GM23338 (cell line): ENCODE data around the gene TANGO2. TPM values are rescaled to one million over a fixed set of nuclear protein-coding genes. Genes with fewer than 3 reads are reported as not detected.

ENCODE experiments used
- ATAC-seq: fragments of 200-7000 bp; cut with Tn5 transposase; 3 replicates; pipeline ENCODE4 v1.9.1; 2020
- DNase-seq: peaks from one replicate; pipeline ENCODE4 v3.0.0-alpha.2; 2015; ENCODE audit warnings: low spot score
- H2AFZ ChIP-seq: fragments of 200-600 bp; sonication (generic); 2 replicates; pipeline ENCODE4 v1.8.0; 2016; ENCODE audit warnings: antibody characterized with exemption, mild to moderate bottlenecking, moderate library complexity
- H3F3A ChIP-seq: fragments of 200-600 bp; sonication (generic); replicated peaks from 2 replicates; pipeline ENCODE4 v1.8.0; 2017; ENCODE audit warnings: antibody characterized with exemption, mixed run types, low read depth
- H3K27ac ChIP-seq: fragments of 200-600 bp; sonication (generic); 2 replicates; pipeline ENCODE4 v1.6.1; 2016; ENCODE audit warnings: low read depth
- H3K27me3 ChIP-seq: fragments of 200-600 bp; sonication (generic); 2 replicates; pipeline ENCODE4 v1.8.0; 2016; ENCODE audit warnings: mild to moderate bottlenecking, mixed run types, moderate library complexity; ENCODE audit not compliant: insufficient read depth
- H3K36me3 ChIP-seq: fragments of 200-600 bp; sonication (generic); 2 replicates; pipeline ENCODE4 v1.8.0; 2016; ENCODE audit warnings: mild to moderate bottlenecking; ENCODE audit not compliant: insufficient read depth
- H3K4me1 ChIP-seq: fragments of 200-600 bp; sonication (generic); 2 replicates; pipeline ENCODE4 v1.8.0; 2016; ENCODE audit warnings: mild to moderate bottlenecking, moderate library complexity; ENCODE audit not compliant: insufficient read depth
- H3K4me2 ChIP-seq: fragments of 200-600 bp; sonication (generic); 2 replicates; pipeline ENCODE4 v1.7.1; 2017; ENCODE audit warnings: mixed run types
- H3K4me3 ChIP-seq: fragments of 200-600 bp; sonication (generic); 2 replicates; pipeline ENCODE4 v1.6.1; 2016; ENCODE audit warnings: mixed run types
- H3K79me2 ChIP-seq: fragments of 200-600 bp; sonication (generic); replicated peaks from 2 replicates; pipeline ENCODE4 v1.8.0; 2017; ENCODE audit warnings: mild to moderate bottlenecking; ENCODE audit not compliant: insufficient read depth
- H3K9me2 ChIP-seq: fragments of 200-600 bp; sonication (generic); 2 replicates; pipeline ENCODE4 v1.8.0; 2017; ENCODE audit not compliant: insufficient read depth
- H4K20me1 ChIP-seq: fragments of 200-600 bp; sonication (generic); replicated peaks from 2 replicates; pipeline ENCODE4 v1.8.0; 2017; ENCODE audit warnings: mild to moderate bottlenecking; ENCODE audit not compliant: insufficient read depth
- H3K27ac Mint-ChIP-seq: 2 replicates; pipeline ENCODE4 v1.8.0; 2020; ENCODE audit warnings: inconsistent platforms, mild to moderate bottlenecking, moderate library complexity, mixed read lengths
- H3K27me3 Mint-ChIP-seq: 3 replicates; pipeline ENCODE4 v1.8.0; 2022; ENCODE audit warnings: low read depth, mild to moderate bottlenecking, moderate library complexity, mixed read lengths, inconsistent platforms; ENCODE audit not compliant: insufficient read depth, poor library complexity
- H3K36me3 Mint-ChIP-seq: 3 replicates; pipeline ENCODE4 v1.8.0; 2021; ENCODE audit warnings: low read depth, mild to moderate bottlenecking, inconsistent platforms, moderate library complexity, mixed read lengths
- H3K4me1 Mint-ChIP-seq: 3 replicates; pipeline ENCODE4 v1.8.0; 2020; ENCODE audit warnings: mild to moderate bottlenecking, inconsistent platforms, mixed read lengths
- H3K4me3 Mint-ChIP-seq: 3 replicates; pipeline ENCODE4 v1.8.0; 2021; ENCODE audit warnings: moderate library complexity, mild to moderate bottlenecking, inconsistent platforms, mixed read lengths
- H3K9me3 Mint-ChIP-seq: 3 replicates; pipeline ENCODE4 v1.8.0; 2020; ENCODE audit warnings: moderate library complexity, mild to moderate bottlenecking, inconsistent platforms, mixed read lengths
- CREB1 ChIP-seq: fragments of 250-450 bp; sonication (Bioruptor Pico); IDR thresholded peaks from 2 replicates; pipeline ENCODE4 v1.5.0; 2020; ENCODE audit warnings: low read depth, mild to moderate bottlenecking, moderate library complexity
- EZH2 ChIP-seq: fragments of 200-600 bp; sonication (generic); IDR thresholded peaks from one replicate; pipeline ENCODE4 v1.8.0; 2017; ENCODE audit warnings: antibody characterized with exemption, mild to moderate bottlenecking, low read depth; ENCODE audit not compliant: unreplicated experiment
- EZH2phosphoT487 ChIP-seq: fragments of 200-600 bp; sonication (generic); IDR thresholded peaks from one replicate; pipeline ENCODE4 v1.8.1; 2018; ENCODE audit warnings: antibody characterized with exemption; ENCODE audit not compliant: unreplicated experiment
- JUNB ChIP-seq: IDR thresholded peaks from one replicate; pipeline ENCODE4 v1.6.1; 2016; ENCODE audit warnings: antibody characterized with exemption; ENCODE audit not compliant: unreplicated experiment
- NANOG ChIP-seq: IDR thresholded peaks from 2 replicates; pipeline ENCODE4 v1.6.1; 2016; ENCODE audit warnings: antibody characterized with exemption, borderline replicate concordance
- POLR2AphosphoS5 ChIP-seq: IDR thresholded peaks from 2 replicates; pipeline ENCODE4 v1.6.1; 2016; ENCODE audit warnings: antibody characterized with exemption, low read depth
- STAT1 ChIP-seq: IDR thresholded peaks from one replicate; pipeline ENCODE4 v1.6.1; 2016; ENCODE audit warnings: antibody characterized with exemption; ENCODE audit not compliant: unreplicated experiment
- ZNF114 ChIP-seq: fragments of 250-450 bp; sonication (Bioruptor Pico); IDR thresholded peaks from 2 replicates; pipeline ENCODE4 v1.5.0; 2020; ENCODE audit warnings: mild to moderate bottlenecking, moderate library complexity
- polyA plus RNA-seq: library from polyadenylated mRNA; unstranded; fragments of >200 nt; fragmentation: Nextera tagmentation; extraction: Ambion mirVana; gene quantifications from 2 replicates; pipeline ENCODE4 v1.2.1, GENCODE V29; 2016
- total RNA-seq: library from RNA; depleted of rRNA; stranded (reverse); fragments of >200 nt; shearing (Covaris generic); gene quantifications from 2 replicates; pipeline ENCODE4 v1.2.3, GENCODE V29; 2014
- TF ChIP-seq, protein P1 (sequence below): IDR thresholded peaks from one replicate; pipeline ENCODE4 v1.6.1; 2018; ENCODE audit warnings: antibody characterized with exemption; ENCODE audit not compliant: unreplicated experiment
- TF ChIP-seq, protein P2 (sequence below): IDR thresholded peaks from 2 replicates; pipeline ENCODE4 v1.6.1; 2016; ENCODE audit warnings: antibody characterized with exemption
- TF ChIP-seq, protein P3 (sequence below), 2 experiments: fragments of 200-600 bp in 1 of 2; sonication (generic) in 1 of 2; conservative IDR thresholded peaks; 2 replicates each; pipeline versions ENCODE4 v1.5.1 to v1.6.1; 2016 to 2017; ENCODE audit warnings: antibody characterized with exemption in 2 of 2, low read depth in 2 of 2, mild to moderate bottlenecking in 2 of 2, moderate library complexity in 1 of 2

TANGO2 gene
- total and polyA plus RNA-seq, 2 experiments from 2014 or later = 6.9 to 15.0 TPM

DNA sequence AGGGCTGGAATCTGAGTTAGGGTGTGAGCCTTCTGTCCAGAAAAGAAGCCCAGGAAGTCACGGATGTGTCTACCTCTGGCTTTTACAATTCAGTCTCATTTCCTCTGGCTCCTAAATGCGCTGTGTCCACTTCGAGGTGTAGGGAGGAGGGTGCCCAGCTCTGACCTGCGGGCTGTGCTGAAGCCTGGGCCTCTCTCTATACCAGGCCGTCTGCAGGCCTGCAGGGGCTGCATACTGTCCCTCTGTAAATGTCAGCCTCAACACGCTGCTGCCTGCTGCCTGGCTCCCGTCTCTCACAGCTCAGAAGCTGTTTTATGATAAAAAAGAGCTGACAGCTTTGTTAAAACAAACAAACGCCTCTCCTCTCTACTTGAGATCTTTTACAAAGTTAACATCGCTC lies 18.8 kb upstream of the TANGO2 start (continued):
- TF ChIP-seq JUNB (no peak), EZH2 (no peak), NANOG (no peak), STAT1 (no peak)
- TF ChIP-seq, protein P1, sequence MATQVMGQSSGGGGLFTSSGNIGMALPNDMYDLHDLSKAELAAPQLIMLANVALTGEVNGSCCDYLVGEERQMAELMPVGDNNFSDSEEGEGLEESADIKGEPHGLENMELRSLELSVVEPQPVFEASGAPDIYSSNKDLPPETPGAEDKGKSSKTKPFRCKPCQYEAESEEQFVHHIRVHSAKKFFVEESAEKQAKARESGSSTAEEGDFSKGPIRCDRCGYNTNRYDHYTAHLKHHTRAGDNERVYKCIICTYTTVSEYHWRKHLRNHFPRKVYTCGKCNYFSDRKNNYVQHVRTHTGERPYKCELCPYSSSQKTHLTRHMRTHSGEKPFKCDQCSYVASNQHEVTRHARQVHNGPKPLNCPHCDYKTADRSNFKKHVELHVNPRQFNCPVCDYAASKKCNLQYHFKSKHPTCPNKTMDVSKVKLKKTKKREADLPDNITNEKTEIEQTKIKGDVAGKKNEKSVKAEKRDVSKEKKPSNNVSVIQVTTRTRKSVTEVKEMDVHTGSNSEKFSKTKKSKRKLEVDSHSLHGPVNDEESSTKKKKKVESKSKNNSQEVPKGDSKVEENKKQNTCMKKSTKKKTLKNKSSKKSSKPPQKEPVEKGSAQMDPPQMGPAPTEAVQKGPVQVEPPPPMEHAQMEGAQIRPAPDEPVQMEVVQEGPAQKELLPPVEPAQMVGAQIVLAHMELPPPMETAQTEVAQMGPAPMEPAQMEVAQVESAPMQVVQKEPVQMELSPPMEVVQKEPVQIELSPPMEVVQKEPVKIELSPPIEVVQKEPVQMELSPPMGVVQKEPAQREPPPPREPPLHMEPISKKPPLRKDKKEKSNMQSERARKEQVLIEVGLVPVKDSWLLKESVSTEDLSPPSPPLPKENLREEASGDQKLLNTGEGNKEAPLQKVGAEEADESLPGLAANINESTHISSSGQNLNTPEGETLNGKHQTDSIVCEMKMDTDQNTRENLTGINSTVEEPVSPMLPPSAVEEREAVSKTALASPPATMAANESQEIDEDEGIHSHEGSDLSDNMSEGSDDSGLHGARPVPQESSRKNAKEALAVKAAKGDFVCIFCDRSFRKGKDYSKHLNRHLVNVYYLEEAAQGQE = no peak

DNA sequence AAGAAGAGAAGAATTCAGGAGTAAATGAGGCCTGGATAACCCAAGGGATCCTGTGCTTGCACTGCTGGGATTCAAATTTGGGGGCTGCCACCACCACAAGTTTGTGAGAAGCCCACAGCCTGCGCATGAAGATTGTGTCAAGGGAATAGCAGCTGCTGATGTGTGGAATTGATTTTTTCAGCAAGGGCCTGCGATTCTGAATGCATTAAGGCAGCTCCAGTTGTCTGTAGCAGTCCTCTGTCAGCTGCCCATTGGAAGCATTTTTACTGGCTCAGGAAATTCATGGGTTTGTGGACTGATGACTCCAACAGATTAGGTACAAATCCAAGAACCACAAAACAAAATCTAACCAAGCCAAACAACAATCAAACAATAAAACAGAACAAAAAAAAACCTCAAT lies 18.3 kb upstream of the TANGO2 start:
- H4K20me1 ChIP-seq = no peaks in the 10 kb centered on the region; the same call in 1 of the 2 replicates
- H3K4me1 Mint-ChIP-seq = peaks cover 35% of the 10 kb centered on the region
- no peak for TF ChIP-seq CREB1
- TF ChIP-seq, protein P2, sequence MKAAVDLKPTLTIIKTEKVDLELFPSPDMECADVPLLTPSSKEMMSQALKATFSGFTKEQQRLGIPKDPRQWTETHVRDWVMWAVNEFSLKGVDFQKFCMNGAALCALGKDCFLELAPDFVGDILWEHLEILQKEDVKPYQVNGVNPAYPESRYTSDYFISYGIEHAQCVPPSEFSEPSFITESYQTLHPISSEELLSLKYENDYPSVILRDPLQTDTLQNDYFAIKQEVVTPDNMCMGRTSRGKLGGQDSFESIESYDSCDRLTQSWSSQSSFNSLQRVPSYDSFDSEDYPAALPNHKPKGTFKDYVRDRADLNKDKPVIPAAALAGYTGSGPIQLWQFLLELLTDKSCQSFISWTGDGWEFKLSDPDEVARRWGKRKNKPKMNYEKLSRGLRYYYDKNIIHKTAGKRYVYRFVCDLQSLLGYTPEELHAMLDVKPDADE = no peak
- TF ChIP-seq POLR2AphosphoS5 = no peak
- TF ChIP-seq, protein P3, sequence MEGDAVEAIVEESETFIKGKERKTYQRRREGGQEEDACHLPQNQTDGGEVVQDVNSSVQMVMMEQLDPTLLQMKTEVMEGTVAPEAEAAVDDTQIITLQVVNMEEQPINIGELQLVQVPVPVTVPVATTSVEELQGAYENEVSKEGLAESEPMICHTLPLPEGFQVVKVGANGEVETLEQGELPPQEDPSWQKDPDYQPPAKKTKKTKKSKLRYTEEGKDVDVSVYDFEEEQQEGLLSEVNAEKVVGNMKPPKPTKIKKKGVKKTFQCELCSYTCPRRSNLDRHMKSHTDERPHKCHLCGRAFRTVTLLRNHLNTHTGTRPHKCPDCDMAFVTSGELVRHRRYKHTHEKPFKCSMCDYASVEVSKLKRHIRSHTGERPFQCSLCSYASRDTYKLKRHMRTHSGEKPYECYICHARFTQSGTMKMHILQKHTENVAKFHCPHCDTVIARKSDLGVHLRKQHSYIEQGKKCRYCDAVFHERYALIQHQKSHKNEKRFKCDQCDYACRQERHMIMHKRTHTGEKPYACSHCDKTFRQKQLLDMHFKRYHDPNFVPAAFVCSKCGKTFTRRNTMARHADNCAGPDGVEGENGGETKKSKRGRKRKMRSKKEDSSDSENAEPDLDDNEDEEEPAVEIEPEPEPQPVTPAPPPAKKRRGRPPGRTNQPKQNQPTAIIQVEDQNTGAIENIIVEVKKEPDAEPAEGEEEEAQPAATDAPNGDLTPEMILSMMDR (conservative IDR thresholded peaks at IDR 0.05; ENCODE audit: low read depth in 2 of 2) = no peak
- no peak for TF ChIP-seq STAT1
- TF ChIP-seq JUNB = no peak
- TF ChIP-seq EZH2phosphoT487 = no peak
- no peak for TF ChIP-seq ZNF114 (CRISPR knock-in tag)
- TF ChIP-seq NANOG = no peak
- TF ChIP-seq, protein P1 = no peak
- no peak for TF ChIP-seq EZH2

More for the DNA sequence above, 18.3 kb upstream of the TANGO2 start:
- Histone ChIP-seq H3K4me2 (no peak overlapping the region), H3K4me1 (peaks cover 17% of the 10 kb centered on the region), H2AFZ (no peak overlapping the region), H3K9me2 (no peaks in the 10 kb centered on the region), H3K4me3 (no peak overlapping the region), H3F3A (no peaks in the 10 kb centered on the region; the same call in 1 of the 2 replicates), H3K27ac (no peak overlapping the region), H3K36me3 (peaks cover 8% of the 10 kb centered on the region), H3K27me3 (no peaks in the 10 kb centered on the region), H3K79me2 (no peaks in the 10 kb centered on the region)
- ATAC-seq (no peak), DNase-seq (no peak)
- H3K4me3 Mint-ChIP-seq = no peak overlapping the region
- peaks cover 20% of the 10 kb centered on the region for H3K9me3 Mint-ChIP-seq
- H3K36me3 Mint-ChIP-seq = peaks cover 21% of the 10 kb centered on the region
- H3K27me3 Mint-ChIP-seq = peaks cover 9% of the 10 kb centered on the region
- no peak overlapping the region for H3K27ac Mint-ChIP-seq
